Measurements from ENCODE around the gene SMU1. TPM values are rescaled to one million over a fixed set of nuclear protein-coding genes. Genes with fewer than 3 reads are reported as not detected.

Gene SMU1
- total and polyA plus RNA-seq, 2 experiments from 2014 or later: 15.8 to 25.1 TPM

DNA sequence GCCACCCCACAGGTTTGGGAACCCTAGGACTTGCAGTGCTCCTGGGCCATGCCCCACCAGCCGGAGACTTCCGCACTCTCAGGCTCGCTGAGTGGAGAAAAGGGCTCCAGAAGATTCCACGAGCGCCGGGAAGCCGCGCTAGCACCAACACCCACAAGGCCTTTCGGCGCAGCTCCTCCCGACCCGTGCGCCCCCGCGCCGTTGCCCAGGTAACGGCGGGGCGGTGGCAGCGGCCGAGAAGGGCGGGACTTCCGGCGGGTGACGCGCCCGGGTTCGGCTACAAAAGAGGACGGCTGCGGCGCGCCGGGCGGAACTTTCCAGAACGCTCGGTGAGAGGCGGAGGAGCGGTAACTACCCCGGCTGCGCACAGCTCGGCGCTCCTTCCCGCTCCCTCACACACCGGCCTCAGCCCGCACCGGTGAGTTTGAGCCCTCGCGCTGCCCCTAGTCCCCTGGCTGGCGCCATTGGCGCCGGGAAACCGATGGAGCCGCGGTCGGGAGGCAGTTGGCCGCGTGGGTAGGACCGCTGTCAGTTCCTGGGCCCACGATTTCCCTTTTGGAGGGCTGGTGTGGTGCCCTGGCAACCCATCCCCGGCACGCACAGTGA lies 51.4 kb downstream of the SMU1 start, which contains the start of gene DNAJA1:
DNAJA1 (plus strand) TSS at position 308 of the 606 bp plus-strand sequence. CDS start 1,212 bp downstream, outside the sequence.
- WGBS (ENCODE audit: low lambda C conversion rate, missing lambda C conversion rate): 1% methylated on average over 47 of the region's 61 CpGs
- TF ChIP-seq EZH2phosphoT487 (IDR thresholded peaks at IDR 0.05; ENCODE audit: low read depth, severe bottlenecking, unreplicated experiment): no peak
- Histone ChIP-seq H3K4me3 (peak within 1 kb of the TSS; percentile 89), H3K27me3 (no peaks in the 10 kb centered on the region), H3K4me2 (peak within 1 kb of the TSS; percentile 94), H3K36me3 (replicated peaks; ENCODE audit: insufficient read depth, low read depth) (no peaks in the 10 kb centered on the region), H3K9me2 (replicated peaks; ENCODE audit: insufficient read depth) (no peaks in the 10 kb centered on the region), H3K27ac (peak within 1 kb of the TSS; percentile 98), H3K79me2 (peaks cover 94% of the 10 kb centered on the region), H3K9me3 (ENCODE audit: low read depth) (no peaks in the 10 kb centered on the region), H4K20me1 (ENCODE audit: insufficient read depth, poor library complexity, severe bottlenecking) (peaks cover 45% of the 10 kb centered on the region), H2AFZ (peak within 1 kb of the TSS; percentile 79), H3K4me1 (ENCODE audit: insufficient read depth) (peaks cover 38% of the 10 kb centered on the region)
- peak; percentile 98 for DNase-seq (ENCODE audit: low spot score)

DNA sequence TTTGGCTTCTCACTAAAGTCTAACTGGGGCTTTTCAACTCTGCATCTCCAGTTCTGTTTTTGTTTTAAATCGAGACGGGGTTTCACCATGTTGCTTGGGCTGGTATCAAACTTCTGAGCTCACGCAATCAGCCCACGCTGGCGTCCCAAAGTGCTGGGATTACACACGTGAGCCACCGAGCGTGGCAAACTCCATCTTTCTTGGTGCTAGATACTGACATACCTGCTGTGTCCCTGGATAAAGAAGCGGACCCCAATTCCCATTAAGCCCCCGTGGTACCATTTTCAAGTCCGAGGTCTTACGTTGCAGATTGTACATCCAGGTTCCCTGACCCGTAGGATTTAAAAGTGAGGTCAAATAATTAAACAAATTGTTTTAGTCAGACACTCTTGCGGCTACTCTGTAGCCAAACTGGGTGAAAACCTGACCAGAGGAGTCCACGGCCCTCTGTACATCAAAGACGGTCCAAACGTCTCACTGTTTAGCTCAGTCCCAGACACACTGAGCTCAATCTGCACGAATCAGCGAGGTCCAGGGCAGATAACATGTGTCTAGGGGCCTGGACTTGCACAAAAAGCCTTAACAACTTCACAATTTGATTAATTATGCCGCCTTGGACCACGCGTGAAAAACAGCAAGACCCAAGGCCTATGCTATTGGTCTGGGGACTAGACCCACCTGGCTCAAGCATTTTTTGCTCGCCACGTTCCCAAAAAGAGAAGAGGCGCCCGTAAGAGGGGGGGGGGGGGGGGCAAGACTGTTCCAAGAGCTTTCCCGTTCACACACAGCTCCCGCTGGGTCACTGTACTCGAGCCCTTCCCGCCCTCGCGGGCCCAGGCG lies 52.1 kb downstream of the SMU1 start:
- Histone ChIP-seq H3K9me3 (ENCODE audit: low read depth) (no peaks in the 10 kb centered on the region), H3K27ac (peak overlapping the region; percentile 94), H3K9me2 (replicated peaks; ENCODE audit: insufficient read depth) (no peaks in the 10 kb centered on the region), H3K79me2 (peaks cover 87% of the 10 kb centered on the region), H3K4me3 (peak overlapping the region; percentile 51), H3K36me3 (replicated peaks; ENCODE audit: insufficient read depth, low read depth) (no peaks in the 10 kb centered on the region), H3K27me3 (no peaks in the 10 kb centered on the region), H4K20me1 (ENCODE audit: insufficient read depth, poor library complexity, severe bottlenecking) (peaks cover 38% of the 10 kb centered on the region), H2AFZ (peak overlapping the region; percentile 79), H3K4me2 (peak overlapping the region; percentile 94), H3K4me1 (ENCODE audit: insufficient read depth) (peaks cover 33% of the 10 kb centered on the region)
- WGBS (ENCODE audit: low lambda C conversion rate, missing lambda C conversion rate): 19% methylated on average over 32 of the region's 33 CpGs
- peak; percentile 21 for DNase-seq (ENCODE audit: low spot score)
- TF ChIP-seq, protein P1, sequence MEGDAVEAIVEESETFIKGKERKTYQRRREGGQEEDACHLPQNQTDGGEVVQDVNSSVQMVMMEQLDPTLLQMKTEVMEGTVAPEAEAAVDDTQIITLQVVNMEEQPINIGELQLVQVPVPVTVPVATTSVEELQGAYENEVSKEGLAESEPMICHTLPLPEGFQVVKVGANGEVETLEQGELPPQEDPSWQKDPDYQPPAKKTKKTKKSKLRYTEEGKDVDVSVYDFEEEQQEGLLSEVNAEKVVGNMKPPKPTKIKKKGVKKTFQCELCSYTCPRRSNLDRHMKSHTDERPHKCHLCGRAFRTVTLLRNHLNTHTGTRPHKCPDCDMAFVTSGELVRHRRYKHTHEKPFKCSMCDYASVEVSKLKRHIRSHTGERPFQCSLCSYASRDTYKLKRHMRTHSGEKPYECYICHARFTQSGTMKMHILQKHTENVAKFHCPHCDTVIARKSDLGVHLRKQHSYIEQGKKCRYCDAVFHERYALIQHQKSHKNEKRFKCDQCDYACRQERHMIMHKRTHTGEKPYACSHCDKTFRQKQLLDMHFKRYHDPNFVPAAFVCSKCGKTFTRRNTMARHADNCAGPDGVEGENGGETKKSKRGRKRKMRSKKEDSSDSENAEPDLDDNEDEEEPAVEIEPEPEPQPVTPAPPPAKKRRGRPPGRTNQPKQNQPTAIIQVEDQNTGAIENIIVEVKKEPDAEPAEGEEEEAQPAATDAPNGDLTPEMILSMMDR (IDR thresholded peaks at IDR 0.05; ENCODE audit: poor library complexity): no peak
- TF ChIP-seq EZH2 (IDR thresholded peaks at IDR 0.05; ENCODE audit: borderline replicate concordance) (no peak), EZH2phosphoT487 (IDR thresholded peaks at IDR 0.05; ENCODE audit: low read depth, severe bottlenecking, unreplicated experiment) (no peak)

DNA sequence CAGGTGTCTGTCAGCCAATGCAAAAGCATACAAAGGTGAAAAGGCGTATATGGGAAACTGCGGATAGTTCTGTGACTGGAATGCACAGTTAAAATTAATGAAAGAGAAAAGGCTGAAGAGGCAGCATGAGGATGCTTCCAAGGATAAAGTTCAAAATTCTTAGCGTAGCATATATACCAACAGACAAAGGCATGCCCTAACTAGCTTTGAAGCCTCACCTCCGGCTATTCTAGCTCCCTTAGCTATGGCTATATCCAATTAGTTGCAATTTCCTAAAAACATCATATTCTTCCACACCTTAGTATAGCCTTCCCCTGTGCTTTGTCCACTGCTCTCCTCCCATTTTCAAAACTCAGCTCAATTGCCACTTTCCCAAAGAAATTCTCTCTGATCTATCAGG lies 52.8 kb downstream of the SMU1 start:
- Histone ChIP-seq H4K20me1 (ENCODE audit: insufficient read depth, poor library complexity, severe bottlenecking) (peaks cover 31% of the 10 kb centered on the region), H3K79me2 (peaks cover 80% of the 10 kb centered on the region), H3K27me3 (no peaks in the 10 kb centered on the region), H3K4me3 (no peak overlapping the region), H3K36me3 (replicated peaks; ENCODE audit: insufficient read depth, low read depth) (no peaks in the 10 kb centered on the region), H3K9me3 (ENCODE audit: low read depth) (no peaks in the 10 kb centered on the region), H2AFZ (no peak overlapping the region), H3K4me1 (ENCODE audit: insufficient read depth) (peaks cover 26% of the 10 kb centered on the region), H3K27ac (peak overlapping the region; percentile 94), H3K4me2 (peak overlapping the region; percentile 94), H3K9me2 (replicated peaks; ENCODE audit: insufficient read depth) (no peaks in the 10 kb centered on the region)
- 92% methylated on average over 4 of the region's 4 CpGs for WGBS (ENCODE audit: low lambda C conversion rate, missing lambda C conversion rate)
- no peak for DNase-seq (ENCODE audit: low spot score)
- TF ChIP-seq, protein P1 (IDR thresholded peaks at IDR 0.05; ENCODE audit: poor library complexity): no peak
- TF ChIP-seq EZH2 (IDR thresholded peaks at IDR 0.05; ENCODE audit: borderline replicate concordance) (no peak), EZH2phosphoT487 (IDR thresholded peaks at IDR 0.05; ENCODE audit: low read depth, severe bottlenecking, unreplicated experiment) (no peak)

DNA sequence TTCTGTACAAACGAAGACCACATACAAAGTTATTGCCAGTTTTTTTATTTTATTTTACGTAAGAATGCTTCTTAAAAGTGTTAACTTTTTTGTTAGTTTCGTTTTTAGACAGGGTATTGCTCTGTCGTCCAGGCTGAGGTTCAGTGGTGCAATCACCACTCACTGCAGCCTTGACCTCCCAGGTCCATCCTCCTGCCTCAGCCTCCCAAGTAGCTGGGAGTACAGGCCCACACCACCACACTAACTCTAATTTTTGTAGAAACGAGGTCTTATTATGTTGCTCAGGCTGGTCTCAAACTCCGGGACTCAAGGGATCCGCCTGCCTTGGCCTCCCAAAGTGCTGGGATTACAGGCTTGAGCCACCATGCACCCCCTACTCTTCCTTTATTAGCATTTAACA lies 53.7 kb downstream of the SMU1 start:
- Histone ChIP-seq H3K27ac (no peak overlapping the region), H3K36me3 (replicated peaks; ENCODE audit: insufficient read depth, low read depth) (no peaks in the 10 kb centered on the region), H3K27me3 (no peaks in the 10 kb centered on the region), H3K4me2 (no peak overlapping the region), H3K79me2 (peaks cover 71% of the 10 kb centered on the region), H4K20me1 (ENCODE audit: insufficient read depth, poor library complexity, severe bottlenecking) (peaks cover 22% of the 10 kb centered on the region), H3K9me3 (ENCODE audit: low read depth) (no peaks in the 10 kb centered on the region), H3K9me2 (replicated peaks; ENCODE audit: insufficient read depth) (no peaks in the 10 kb centered on the region), H3K4me3 (no peak overlapping the region), H2AFZ (no peak overlapping the region), H3K4me1 (ENCODE audit: insufficient read depth) (peaks cover 19% of the 10 kb centered on the region)
- WGBS (ENCODE audit: low lambda C conversion rate, missing lambda C conversion rate): 94% methylated on average over 7 of the region's 7 CpGs
- TF ChIP-seq EZH2phosphoT487 (IDR thresholded peaks at IDR 0.05; ENCODE audit: low read depth, severe bottlenecking, unreplicated experiment) (no peak), EZH2 (IDR thresholded peaks at IDR 0.05; ENCODE audit: borderline replicate concordance) (no peak)
- TF ChIP-seq, protein P1 (IDR thresholded peaks at IDR 0.05; ENCODE audit: poor library complexity): no peak
- no peak for DNase-seq (ENCODE audit: low spot score)

Data from hepatocyte (in vitro differentiated cells).